ENCODE results near the gene ARRDC2.
"Not testable (repeated sequence)": the region's sequence is repeated elsewhere in the genome, so short reads cannot be mapped to it uniquely, and the experiment has no call there.

ARRDC2 gene

DNA sequence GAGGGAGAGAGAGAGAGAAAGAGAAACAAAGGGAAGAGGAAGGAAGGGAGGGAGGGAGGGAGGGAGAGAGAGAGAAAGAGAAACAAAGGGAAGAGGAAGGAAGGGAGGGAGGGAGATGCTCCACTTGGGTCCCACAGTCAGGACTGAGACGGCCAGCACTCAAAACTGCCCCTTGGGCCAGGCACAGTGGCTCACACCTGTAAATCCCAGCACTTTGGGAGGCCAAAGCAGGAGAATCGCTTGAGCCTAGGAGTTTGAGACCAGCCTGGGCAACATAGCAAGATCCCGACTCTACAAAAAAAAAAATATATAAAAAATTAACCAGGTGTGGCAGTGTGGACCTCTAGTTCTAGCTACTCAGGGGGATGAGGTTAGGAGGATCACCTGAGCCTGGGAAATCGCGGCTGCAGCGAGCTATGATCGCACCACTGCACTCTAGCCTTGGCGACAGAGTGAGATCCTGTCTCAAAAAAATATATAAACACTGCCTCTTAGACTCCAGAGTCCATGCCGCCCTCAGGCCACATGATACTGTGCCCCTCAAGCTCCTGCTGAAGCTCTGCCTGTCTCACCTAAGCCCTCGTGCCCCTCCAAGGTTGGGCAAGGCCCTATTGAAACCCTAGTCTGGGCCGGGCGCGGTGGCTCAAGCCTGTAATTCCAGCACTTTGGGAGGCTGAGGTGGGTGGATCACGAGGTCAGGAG is 8.4 kb downstream of the ARRDC2 start:
- no peak for DNase-seq (ENCODE audit: low read depth)

DNA sequence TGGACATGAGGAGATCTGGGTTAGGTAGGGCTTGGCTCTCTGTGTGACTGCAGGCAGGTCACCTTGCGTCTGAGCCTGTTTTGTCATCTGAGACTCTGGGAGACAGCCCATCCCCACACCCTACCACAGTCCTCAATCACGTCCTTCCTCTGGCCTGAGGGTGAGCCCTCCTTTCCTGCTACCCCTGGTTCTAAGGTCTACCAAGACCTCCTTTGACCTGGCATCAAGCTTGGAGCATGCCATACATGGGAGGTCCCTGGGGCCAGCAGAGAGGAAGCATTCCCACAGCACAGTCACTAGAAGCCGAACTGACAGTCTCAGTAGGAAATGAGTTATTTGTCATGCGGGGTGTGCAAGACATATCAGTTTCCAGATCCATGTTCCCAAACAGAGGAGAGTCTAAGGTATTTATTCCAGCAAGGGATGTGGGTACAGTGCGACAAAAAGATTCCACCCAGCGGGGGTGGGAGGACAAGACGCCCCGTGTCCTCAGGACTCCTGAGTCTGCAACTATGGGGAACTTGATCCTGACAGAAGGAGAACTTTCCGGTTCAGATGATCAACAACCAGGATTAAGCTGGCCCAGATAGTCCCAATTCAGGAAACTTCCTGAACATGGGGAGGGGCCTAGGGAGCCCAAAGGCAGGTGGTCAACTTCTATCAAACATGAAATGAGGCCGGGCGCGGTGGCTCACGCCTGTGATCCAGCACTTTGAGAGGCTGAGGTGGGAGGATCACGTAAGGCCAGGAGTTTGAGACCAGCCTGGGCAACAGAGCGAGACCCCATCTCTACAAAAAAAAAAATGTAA is 9.5 kb downstream of the ARRDC2 start:
- DNase-seq (ENCODE audit: low read depth): no peak

DNA sequence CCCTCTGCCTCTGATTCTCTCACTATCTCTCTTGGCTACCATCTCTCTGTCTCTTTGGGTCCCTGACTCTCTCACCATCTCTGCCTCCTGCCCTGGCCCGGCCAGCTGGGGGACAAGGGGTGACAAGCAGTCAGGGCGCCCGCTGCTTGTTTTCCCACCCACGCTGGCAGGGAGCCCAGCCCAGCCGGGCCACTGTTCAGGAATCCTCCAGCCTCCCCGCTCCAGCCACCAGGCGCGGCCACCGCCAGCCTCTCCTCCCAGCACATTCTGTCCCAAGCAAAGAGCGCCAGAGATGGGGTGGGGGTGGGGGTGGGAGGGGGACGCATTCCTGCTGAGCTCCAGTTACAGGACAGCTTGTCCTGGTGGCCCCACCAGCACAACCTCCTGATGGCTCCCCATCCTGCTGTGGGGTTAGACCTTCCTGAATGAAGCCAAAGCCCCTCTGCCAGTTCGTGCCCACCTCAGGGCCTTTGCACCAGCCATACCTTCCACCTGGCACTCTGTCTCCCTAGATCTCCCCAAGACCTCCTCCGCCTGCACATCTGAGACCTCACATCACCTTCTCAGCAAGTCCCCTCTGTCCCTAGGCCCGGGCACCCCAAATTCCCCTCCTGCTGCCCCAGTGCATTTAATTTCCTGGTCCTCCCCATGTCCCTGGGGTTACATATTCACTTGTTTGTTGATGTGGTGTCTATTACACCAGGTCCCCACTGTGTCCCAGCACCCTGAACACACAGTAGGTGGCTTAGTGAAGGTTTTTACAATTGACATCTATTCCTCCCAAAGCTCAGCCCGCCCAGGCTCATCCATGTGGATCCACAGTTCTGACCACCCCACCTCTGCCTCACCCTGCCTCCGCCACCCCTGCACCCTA is 12.5 kb downstream of the ARRDC2 start:
- DNase-seq (ENCODE audit: low read depth): no peak

DNA sequence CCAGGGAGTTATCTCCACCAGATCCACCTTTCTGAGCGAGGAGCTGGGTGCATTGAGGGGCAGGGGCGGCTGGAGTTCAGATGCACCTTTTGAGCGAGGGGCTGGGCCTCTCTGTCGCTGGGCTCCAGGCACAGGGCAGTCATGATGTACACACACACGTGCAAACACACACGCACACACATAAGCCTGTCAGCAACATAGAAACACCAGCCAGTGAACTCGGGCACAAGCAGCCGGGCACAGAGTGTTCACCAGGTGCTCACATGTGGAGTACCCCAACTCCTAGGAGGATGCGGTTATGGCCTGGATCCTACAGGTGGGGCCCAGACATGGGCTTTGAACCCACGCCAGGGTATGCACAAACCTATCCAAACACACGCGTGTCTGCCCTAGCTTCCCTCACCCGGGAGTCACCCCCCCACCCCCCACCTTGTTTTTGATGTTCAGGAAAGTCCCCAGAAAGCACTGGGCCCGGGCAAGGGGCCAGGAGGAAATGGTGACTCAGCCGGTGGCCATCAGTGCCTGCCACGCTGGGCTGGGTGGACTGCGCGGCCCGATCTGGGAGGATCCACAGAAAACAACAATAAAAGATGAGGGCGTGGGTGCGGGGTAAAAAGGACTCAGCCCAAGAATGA is 13.3 kb downstream of the ARRDC2 start:
- peak; percentile 72 for DNase-seq (ENCODE audit: low read depth)

DNA sequence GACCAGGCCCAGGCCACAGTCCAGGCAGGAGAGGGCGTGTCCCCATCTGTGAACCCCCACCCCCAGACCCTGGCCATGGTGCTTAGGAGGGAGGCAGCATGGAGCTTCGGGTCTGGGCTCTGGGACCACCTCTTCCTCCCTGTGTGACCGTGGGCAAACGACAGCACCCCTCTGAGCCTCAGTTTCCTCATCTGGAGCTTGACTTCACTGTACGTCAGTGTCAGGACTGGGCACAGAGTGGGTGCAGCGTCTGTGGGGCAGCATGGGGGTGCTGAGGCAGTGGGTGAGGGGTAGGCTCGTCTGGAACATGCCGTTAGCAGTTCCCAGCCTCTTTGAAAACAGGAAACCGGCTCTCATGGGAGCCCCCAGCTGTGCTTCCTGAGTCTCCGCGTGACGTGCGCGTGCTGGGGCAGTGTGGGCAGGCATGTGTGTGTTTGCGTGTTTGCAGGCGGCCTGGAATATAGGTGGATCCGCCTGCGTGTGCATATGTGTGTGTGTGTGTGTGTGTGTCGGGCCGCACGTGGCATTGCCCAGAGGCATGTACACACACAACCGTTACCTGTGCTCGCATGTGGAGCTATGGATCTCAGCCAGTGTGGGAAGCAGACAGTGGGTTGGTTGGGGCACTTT is 15.8 kb downstream of the ARRDC2 start:
- peak; percentile 58 for DNase-seq (ENCODE audit: low read depth)

DNA sequence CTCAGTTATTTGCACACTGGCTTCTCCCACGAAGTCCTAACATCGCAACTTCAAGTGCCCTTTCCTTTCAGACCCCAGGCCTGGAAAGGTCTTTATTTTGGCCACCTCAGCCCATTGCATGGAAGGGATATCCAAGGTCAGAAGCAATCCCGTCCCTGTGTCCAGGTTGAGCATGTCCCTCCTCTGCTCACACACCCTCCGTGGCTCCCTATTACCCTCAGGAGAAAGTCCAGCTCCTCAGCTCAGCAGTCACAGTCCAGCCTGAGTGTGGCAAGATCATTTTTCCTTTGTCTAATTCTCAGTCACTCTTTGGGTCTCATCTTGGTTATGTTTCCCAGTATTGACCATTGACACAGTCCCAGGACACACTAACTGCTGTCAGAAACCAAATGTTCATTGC is 19.2 kb downstream of the ARRDC2 start:
- DNase-seq (ENCODE audit: low read depth): no peak

DNA sequence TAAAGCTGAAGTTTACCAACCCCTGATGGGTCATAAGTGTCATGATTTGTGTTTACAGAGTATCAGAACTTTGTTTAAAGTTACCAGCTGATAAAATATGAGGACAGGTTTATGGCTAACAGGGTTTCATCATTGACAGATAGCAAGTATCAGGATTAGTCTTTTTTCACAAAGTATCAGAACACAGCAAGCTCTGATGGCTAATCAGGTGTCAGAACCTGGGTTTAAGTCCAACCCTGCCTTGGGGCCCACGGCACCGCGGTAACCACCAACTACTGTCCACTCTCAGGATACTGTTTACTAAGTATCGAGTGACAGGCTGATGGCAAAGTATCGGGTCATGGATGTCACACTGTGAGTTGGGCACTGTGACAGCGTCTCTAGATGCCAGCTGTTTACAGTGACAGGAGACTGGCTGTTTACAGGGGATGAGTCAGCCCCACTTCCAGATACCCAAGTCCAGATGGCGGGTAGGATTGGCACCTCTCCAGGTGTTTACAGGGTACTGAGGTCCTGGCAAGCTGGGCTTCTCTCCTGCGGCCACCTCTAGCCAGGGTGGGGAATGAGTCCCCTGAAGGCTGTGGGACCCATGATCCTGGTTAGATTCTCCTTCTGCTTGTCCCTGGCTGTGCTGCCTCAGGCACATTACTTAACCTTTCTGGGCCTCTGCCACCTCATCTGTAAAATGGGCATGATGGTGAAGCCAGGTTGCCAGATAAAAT is 21.8 kb downstream of the ARRDC2 start:
- DNase-seq (ENCODE audit: low read depth): no peak

DNA sequence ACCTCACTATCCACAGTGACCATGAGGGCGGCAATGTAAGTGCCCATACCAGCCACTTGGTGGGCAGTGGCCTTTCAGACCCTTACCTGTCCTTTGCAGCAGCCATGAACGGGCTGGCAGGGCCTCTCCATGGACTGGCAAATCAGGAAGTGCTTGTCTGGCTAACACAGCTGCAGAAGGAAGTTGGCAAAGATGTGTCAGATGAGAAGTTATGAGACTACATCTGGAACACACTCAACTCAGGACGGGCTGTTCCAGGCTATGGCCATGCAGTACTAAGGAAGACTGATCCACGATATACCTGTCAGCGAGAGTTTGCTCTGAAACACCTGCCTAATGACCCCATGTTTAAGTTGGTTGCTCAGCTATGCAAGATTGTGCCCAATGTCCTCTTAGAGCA is 23.4 kb downstream of the ARRDC2 start:
- not testable (repeated sequence) for DNase-seq (ENCODE audit: low read depth)

DNA sequence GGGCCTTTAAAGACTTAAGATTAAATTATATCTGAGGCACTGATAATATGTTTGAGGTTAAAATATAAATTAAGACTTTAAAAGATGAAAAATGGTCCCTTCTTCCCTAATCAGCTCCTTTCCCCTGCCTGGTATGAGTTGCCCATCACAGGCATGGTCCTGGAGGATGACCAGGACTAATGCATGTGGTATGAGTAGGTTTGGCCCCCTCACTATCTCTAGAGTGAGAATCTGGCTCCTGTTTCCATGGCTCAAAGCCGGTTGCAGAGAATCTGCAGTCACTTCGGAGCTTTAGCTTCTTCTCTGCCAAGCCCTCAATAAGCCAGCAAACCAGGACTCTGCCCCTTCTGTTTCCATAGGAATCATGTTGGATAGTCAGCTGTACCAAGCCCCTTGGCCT is 24.1 kb downstream of the ARRDC2 start:
- DNase-seq (ENCODE audit: low read depth): not testable (repeated sequence)

DNA sequence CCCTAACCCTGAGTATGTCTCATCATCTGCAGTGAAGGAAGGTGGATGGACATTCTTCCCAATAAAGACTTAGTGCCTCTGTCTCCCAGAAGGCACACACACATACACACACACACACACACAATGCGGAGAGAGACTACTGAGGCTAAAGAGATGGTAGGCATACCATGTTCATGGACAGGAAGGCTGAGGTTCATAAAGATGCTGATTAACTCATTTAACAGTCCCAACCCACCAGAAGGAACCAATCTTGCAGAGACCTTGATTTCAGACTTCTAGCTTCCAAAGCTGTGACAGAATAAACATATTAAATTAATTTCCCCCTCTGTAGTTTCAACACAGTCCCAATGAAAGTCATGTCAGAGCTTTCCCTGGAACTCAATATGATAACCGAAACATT is 33.1 kb downstream of the ARRDC2 start:
- no peak for DNase-seq (ENCODE audit: low read depth)

DNA sequence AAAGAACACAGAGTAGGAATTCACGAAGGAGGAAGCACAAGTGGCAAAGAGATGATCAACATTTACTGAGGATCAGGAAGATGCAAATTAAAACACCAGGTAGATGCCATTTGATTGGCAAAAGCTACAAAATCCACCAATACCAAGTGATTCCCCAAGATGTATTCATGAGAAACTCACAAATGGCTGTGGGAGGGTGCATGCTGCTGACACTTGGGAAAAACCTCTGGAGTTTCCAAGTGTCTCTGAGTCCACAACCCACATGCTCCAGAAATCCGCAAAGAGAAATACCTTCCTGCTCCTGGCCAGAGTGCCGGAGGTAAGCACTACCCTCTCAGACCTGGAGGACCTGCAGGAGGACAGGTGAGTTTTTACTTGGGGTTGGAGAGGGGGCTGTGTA is 35.7 kb downstream of the ARRDC2 start:
- no peak for DNase-seq (ENCODE audit: low read depth)

DNA sequence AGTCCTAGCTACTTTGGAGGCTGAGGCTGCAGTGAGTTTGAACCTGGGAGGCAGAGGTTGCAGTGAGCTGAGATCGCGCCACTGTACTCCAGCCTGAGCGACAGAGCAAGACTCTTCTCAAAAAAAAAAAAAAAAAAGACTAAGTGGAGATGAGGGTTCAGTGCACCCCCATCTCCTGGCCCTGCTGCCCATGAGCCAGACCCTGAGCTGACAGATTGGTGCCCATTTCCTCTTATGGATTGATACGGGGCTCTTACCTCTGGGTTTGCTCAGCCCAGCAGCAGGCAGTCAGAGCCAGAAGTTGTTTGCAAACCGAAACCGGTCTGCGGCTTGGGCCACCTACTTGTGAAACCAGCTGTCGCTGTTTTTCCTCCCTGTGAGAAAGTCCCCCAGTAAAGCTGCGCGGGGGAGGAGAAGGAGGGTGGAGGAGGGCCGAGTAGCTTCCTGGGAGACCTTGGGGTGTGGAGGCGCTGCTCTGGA is 36.9 kb downstream of the ARRDC2 start:
- peak; percentile 52 for DNase-seq (ENCODE audit: low read depth)

DNA sequence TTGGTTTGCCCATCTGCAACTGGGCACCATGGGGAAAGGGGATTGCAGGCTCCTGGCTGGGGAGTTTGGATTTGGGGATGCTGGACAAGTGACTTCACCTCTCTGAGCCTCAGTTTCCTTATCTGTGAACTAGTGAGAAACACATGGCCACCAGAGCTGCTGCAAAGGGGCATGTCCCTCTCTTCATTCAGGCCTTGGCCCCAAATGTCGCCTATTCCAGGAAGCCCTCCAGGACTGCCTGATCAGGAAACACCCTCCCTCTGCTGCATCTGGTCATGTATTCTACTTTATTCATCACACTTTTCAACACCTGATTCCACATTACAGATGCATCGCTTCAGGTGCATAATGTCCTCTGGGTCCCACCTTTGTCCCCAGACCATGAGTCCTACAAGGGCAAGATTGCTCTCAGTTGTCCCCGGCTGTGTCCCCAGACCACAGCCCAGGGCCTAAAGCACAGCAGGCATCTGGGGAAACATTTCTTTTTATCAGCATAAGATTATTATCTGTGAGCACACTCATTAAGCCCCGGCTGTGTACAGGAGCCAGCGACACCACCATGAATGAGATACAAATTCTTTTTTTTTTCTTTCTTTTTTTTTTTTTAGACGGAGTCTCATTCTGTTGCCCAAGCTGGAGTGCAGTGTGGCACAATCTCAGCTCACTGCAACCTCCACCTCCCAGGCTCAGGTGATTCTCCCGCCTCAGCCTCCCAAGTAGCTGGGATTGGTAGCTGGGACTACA is 37.5 kb downstream of the ARRDC2 start:
- DNase-seq (ENCODE audit: low read depth): no peak

DNA sequence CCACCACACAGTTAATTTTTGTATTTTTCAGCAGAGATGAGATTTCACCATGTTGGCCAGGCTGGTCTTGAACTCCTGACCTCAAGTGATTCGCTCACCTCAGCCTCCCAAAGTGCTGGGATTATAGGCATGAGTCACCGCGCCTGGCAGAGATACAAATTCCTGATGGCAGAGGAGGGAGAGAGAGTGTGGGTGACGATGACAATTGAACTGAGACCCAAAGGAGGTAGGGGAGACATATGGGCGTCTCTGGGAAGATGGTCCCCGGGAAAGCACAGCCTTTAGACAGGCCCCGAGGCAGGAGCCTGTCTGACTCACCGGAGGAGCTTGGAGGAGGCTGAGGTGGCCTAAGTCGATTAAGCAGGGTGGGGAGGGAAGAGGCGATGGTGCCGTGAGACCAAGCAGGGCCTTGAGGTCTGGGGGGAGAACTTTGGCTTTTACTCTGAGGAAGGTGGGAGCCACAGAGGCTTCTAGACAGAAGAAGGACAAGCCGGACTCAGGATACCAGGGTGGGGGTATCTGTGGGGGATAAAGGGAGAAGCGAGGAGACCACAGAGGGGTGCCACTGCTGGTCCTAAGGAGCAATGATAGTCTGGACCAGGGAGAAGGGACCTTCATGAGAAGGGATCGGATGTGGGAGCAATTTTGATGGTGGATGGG is 38.2 kb downstream of the ARRDC2 start:
- peak; percentile 46 for DNase-seq (ENCODE audit: low read depth)

DNA sequence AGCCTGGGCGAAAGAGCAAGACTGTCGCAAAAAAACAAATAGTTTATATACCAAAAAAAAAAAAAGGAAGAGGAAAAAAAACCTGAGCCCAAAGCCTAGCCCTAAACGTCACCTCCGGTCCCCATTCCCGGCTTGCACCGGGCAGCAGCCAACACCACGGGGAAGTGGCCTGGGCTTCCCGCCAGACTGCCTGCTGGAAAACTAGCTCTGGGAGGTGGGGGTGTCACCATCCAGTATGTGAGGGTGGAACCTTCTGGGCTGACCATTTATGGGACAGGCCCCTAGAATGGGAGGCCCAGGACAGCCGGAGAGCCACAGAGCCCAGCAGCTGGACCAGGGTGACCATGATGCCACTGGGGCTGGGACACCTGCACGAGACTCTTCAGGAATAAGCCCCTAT is 41.4 kb downstream of the ARRDC2 start:
- DNase-seq (ENCODE audit: low read depth): peak; percentile 50

DNA sequence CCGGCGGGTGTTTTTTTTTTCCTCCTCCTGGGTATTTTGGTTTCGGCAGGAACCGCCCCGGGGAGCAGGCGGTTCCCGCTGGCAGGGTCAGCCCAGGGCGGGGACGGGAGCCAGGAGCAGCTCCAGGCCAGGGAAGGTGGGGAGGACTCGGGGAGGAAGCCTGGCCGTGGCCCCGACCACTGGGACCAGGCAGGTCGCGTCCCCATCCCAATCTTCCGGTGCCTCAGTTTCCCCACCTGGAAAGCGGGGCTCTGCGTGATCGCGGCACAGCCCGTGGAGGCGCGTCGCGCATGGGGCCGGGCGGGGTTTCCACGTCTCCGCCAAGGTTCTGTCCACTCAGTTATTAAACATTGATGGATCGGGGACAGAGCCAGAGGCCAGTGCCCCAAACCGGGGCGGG is 43.9 kb downstream of the ARRDC2 start:
- no peak for DNase-seq (ENCODE audit: low read depth)

DNA sequence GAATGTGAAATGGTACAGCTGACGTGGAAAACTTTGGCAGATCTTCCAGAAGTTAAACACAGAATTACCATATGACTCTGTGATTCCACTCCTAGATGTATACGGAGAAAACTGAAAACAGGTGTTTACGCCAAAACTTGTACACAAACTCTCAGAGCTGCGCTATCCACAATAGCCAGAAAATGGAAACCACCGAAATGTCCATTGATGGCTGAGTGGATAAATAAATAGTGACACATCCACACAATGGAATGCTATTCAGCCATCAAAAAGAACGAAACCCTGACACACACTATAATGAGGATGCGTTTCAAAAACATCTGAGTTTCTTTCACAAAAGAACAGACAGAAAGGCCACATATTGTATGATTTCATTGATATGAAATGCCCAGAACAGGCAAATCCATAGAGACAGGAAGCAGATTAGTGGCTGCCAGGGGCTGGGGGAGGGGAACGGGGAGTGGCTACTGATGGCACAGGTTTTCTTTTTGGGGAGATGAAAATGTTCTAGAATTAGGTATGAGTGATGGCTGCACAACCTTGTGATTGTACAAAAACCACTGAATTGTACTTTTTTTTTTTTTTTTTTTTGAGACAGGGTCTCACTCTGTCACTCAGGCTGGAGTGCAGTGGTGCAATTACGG is 45.7 kb downstream of the ARRDC2 start:
- DNase-seq (ENCODE audit: low read depth): no peak

DNA sequence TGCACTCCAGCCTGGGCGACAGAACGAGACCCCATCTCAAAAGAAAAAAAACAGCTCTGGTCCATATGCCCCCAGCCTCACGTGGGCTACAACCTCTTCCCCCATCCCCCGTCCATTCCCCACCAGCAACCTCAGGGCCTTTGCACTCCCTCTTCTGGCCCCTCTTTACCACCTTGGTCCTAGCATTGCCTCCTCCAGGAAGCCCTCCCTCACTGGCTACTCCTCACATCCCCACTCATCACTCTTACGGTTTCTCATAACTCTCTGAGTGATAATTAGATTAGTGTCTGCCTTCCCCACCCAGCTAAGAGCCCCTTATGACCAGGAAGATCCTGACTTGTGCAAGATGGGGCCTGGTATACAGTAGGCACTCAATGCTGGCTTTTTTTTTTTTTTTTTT is 48.0 kb downstream of the ARRDC2 start:
- DNase-seq (ENCODE audit: low read depth): no peak

DNA sequence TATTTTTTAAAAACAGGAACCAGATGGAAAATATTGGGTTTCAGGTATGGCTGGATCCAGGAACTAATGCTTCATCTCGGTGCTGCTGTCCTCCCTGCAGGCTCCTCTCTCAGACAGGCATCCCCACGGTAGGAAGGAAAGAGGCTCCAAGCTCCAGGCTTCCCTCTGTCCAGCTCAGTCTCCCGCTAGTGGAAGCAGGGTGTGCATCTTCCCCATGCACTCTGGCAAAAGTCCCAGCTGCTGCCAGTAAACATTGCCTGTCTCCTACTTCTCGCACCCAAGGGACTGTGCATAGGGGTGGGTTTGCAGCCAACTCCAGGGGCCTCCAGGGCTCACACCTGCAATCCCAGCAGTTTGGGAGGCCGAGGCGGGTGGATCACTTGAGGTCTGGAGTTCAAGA is 49.6 kb downstream of the ARRDC2 start:
- DNase-seq (ENCODE audit: low read depth): no peak
